SU-DHL-6 (cell line): ENCODE data around the gene SEMA6A.

Source experiments
- CTCF ChIP-seq: fragments of 200-600 bp; sonication (generic); IDR thresholded peaks from one replicate; pipeline ENCODE4 v1.5.1; 2017; ENCODE audit warnings: antibody characterized with exemption, mild to moderate bottlenecking, low read length, moderate library complexity; ENCODE audit not compliant: insufficient read depth, poor library complexity, severe bottlenecking
- EZH2phosphoT487 ChIP-seq: fragments of 200-600 bp; sonication (generic), shearing (Covaris generic); conservative IDR thresholded peaks from 2 replicates; pipeline ENCODE4 v1.6.1; 2018; ENCODE audit warnings: mild to moderate bottlenecking, antibody characterized with exemption, low read length, moderate library complexity, mixed read lengths

GRCh38 chr5:116445311-116445710 lies 129.3 kb downstream of the SEMA6A start:
- TF ChIP-seq CTCF (no peak), EZH2phosphoT487 (no peak)
